PC-3 (cell line): ENCODE results near the gene URM1.

Experiments used
- CTCF ChIP-seq: fragments of 300-600 bp; sonication (generic); conservative IDR thresholded peaks from 2 replicates; pipeline ENCODE4 v1.5.1; 2017; ENCODE audit warnings: antibody characterized with exemption, low read depth, mild to moderate bottlenecking, low read length
- EZH2 ChIP-seq: fragments of 300-600 bp; sonication (generic); IDR thresholded peaks from one replicate; pipeline ENCODE4 v1.6.1; 2017; ENCODE audit warnings: antibody characterized with exemption, mild to moderate bottlenecking, low read length; ENCODE audit not compliant: unreplicated experiment
- EZH2phosphoT487 ChIP-seq: fragments of 300-600 bp; sonication (generic); IDR thresholded peaks from 2 replicates; pipeline ENCODE4 v1.6.1; 2018; ENCODE audit warnings: mild to moderate bottlenecking, antibody characterized with exemption, low read length, borderline replicate concordance

GRCh38 chr9:128321879-128322403 lies 49.2 kb upstream of the URM1 start:
- TF ChIP-seq CTCF (no peak), EZH2 (no peak), EZH2phosphoT487 (no peak)
